Fibroblast of lung (primary cell): ENCODE data around the gene AGO3. TPM values are rescaled to one million over a fixed set of nuclear protein-coding genes. Genes with fewer than 3 reads are reported as not detected.

Experiments used
- DNase-seq, 2 donors: peaks; one replicate each; pipeline versions ENCODE4 v3.0.0 to v3.0.0-alpha.2; 2010; ENCODE audit warnings: low read depth in 2 of 2
- H2AFZ ChIP-seq: 2 replicates; pipeline ENCODE4 v1.5.1; 2012; ENCODE audit warnings: low read length, control low read depth, inconsistent platforms
- H3K27ac ChIP-seq: 2 replicates; pipeline ENCODE4 v1.5.1; 2011; ENCODE audit warnings: low read length, control low read depth; ENCODE audit not compliant: insufficient read depth
- H3K27me3 ChIP-seq: 2 replicates; pipeline ENCODE4 v1.5.1; 2011; ENCODE audit warnings: mild to moderate bottlenecking, low read length; ENCODE audit not compliant: control insufficient read depth, insufficient read depth
- H3K36me3 ChIP-seq: 2 replicates; pipeline ENCODE4 v1.5.1; 2011; ENCODE audit warnings: low read length; ENCODE audit not compliant: control insufficient read depth, insufficient read depth
- H3K4me1 ChIP-seq: 2 replicates; pipeline ENCODE4 v1.5.1; 2011; ENCODE audit warnings: low read length; ENCODE audit not compliant: control insufficient read depth, insufficient read depth; ENCODE audit errors: extremely low read depth
- H3K4me2 ChIP-seq: 2 replicates; pipeline ENCODE4 v1.5.1; 2011; ENCODE audit warnings: low read length, control low read depth; ENCODE audit not compliant: insufficient read depth; ENCODE audit errors: extremely low read depth
- H3K4me3 ChIP-seq, 4 experiments: fragments of 200-600 bp in 1 of 4; sonication (generic) in 1 of 4; replicated peaks in 1 of 4; 2 replicates each; pipeline ENCODE4 v1.5.1; 2011 to 2016; ENCODE audit warnings: low read length in 4 of 4, low read depth in 3 of 4, mild to moderate bottlenecking in 3 of 4, control low read depth in 2 of 4, inconsistent platforms in 1 of 4, mixed read lengths in 1 of 4; ENCODE audit not compliant: insufficient read depth in 1 of 4; ENCODE audit errors: control extremely low read depth in 1 of 4
- H3K79me2 ChIP-seq: 2 replicates; pipeline ENCODE4 v1.5.1; 2012; ENCODE audit warnings: mild to moderate bottlenecking, low read length, inconsistent platforms; ENCODE audit not compliant: control insufficient read depth, insufficient read depth
- H3K9ac ChIP-seq: 2 replicates; pipeline ENCODE4 v1.5.1; 2011; ENCODE audit warnings: mild to moderate bottlenecking, low read length, control low read depth; ENCODE audit not compliant: insufficient read depth
- H3K9me3 ChIP-seq: 2 replicates; pipeline ENCODE4 v1.5.1; 2012; ENCODE audit warnings: low read depth, low read length; ENCODE audit not compliant: control insufficient read depth, insufficient read depth
- H4K20me1 ChIP-seq: 2 replicates; pipeline ENCODE4 v1.5.1; 2011; ENCODE audit warnings: low read length; ENCODE audit not compliant: control insufficient read depth, insufficient read depth; ENCODE audit errors: extremely low read depth
- CTCF ChIP-seq, 2 donors: IDR thresholded peaks in 1 of 2; conservative IDR thresholded peaks in 1 of 2; 1 replicate in 1 of 2; 2 replicates in 1 of 2; pipeline ENCODE4 v1.5.1; 2011 to 2012; ENCODE audit warnings: low read length in 2 of 2, control low read depth in 1 of 2, inconsistent platforms in 1 of 2, low read depth in 1 of 2, mild to moderate bottlenecking in 1 of 2
- EZH2 ChIP-seq: IDR thresholded peaks from 2 replicates; pipeline ENCODE4 v1.5.1; 2012; ENCODE audit warnings: low read length, control low read depth, mild to moderate bottlenecking; ENCODE audit errors: missing control alignments
- polyA plus RNA-seq, 2 donors: library from polyadenylated mRNA; depleted of rRNA in 1 of 2; stranded (reverse) in 1 of 2; unstranded in 1 of 2; fragments of >200 nt; gene quantifications; 2 replicates each; pipeline ENCODE4 v1.2.1, GENCODE V29; 2011 to 2012; ENCODE audit warnings: missing spikeins in 1 of 2
- total RNA-seq: library from RNA; depleted of rRNA; stranded (reverse); fragments of >200 nt; gene quantifications from 2 replicates; pipeline ENCODE4 v1.2.1, GENCODE V29; 2014

Gene AGO3
- total and polyA plus RNA-seq, 2 donors (not counting 1 experiment from before 2014, with no cell fraction given), result 12.9 to 19.6 TPM

DNA sequence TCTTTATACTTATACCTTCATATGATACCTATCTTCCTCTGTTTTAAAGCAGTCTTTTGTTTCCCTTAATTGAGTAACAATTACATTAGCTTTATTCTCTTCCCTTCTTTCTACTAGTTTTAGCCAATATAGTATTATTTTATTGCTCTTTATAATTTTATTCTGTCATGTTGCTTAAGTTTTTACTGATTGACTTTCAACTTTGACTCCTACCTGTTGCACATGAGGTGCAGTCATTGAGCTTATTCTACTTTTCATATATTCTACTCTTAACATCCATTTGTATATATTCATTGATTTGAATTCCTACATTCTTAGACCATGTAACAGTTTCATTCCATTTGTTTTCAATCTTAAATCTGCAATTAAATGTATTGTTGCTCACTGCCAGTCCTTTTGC lies 49.2 kb downstream of the AGO3 start:
- no peak for DNase-seq
- no peak overlapping the region for H3K4me3 ChIP-seq
- no peak overlapping the region for H2AFZ ChIP-seq
- H3K79me2 ChIP-seq, result no peaks in the 10 kb centered on the region
- no peak for TF ChIP-seq EZH2
- H3K27me3 ChIP-seq, result no peaks in the 10 kb centered on the region
- no peak overlapping the region for H3K27ac ChIP-seq
- no peaks in the 10 kb centered on the region for H3K4me1 ChIP-seq
- no peak overlapping the region for H3K4me2 ChIP-seq
- no peaks in the 10 kb centered on the region for H3K36me3 ChIP-seq
- H4K20me1 ChIP-seq, result no peaks in the 10 kb centered on the region
- H3K9ac ChIP-seq, result no peak overlapping the region
- no peaks in the 10 kb centered on the region for H3K9me3 ChIP-seq

DNA sequence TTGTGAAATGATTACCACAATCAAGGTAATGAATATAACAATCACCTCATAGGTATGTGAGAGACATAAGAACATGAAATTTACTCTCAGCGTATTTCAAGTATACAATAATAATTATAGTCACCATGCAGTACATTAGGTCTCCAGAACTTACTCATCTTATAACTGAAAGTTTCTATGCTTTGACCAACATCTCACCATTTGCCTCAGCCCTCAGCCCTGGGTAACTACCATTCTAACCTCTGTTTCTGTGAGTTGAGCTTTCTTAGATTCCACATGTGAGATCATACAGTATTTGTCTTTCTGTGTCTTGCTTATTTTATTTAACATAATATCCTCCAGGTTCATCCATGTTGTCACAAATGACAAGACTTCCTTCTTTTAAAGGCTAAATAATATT lies 57.3 kb downstream of the AGO3 start:
- H3K4me3 ChIP-seq, result no peak overlapping the region

DNA sequence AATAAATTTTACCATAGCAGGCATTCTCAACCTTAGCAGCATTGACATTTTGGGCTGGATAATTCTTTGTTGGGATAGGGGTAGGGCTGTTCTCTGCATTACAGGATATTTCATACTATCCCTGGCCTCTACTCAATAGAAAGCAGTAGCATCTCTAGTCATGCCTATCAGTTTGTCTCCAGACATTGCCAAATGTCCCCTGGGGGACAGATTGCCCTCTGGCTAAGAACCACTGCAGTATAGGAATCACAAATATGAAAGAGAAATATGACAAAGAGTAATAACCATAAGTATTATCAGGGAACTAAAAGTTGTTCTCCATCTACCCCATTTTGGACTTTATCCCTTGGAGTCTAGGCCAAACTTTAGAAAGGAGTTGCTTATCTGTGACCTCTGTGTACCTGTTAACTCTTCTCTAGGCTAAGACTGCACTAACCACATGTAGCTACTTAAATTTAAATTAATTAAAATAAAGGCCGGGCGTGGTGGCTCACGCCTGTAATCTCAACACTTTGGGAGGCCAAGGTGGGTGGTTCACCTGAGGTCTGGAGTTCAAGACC lies 76.1 kb downstream of the AGO3 start:
- Histone ChIP-seq H3K27ac (no peak overlapping the region), H2AFZ (no peak overlapping the region), H3K36me3 (no peaks in the 10 kb centered on the region), H3K79me2 (no peaks in the 10 kb centered on the region), H3K9ac (no peak overlapping the region), H4K20me1 (no peaks in the 10 kb centered on the region), H3K9me3 (no peaks in the 10 kb centered on the region), H3K4me3 (no peak overlapping the region), H3K27me3 (no peaks in the 10 kb centered on the region), H3K4me2 (no peak overlapping the region), H3K4me1 (no peaks in the 10 kb centered on the region)
- no peak for TF ChIP-seq CTCF (conservative IDR thresholded peaks at IDR 0.05 in 1 of 2, IDR thresholded peaks at IDR 0.05 in 1 of 2; ENCODE audit: low read depth in 1 of 2, low read length in 2 of 2)
- no peak for TF ChIP-seq EZH2
- no peak for DNase-seq

More for the DNA sequence above, 57.3 kb downstream of the AGO3 start:
- H4K20me1 ChIP-seq, result no peaks in the 10 kb centered on the region
- no peaks in the 10 kb centered on the region for H3K9me3 ChIP-seq
- DNase-seq, result no peak
- H3K4me2 ChIP-seq, result no peak overlapping the region
- H3K4me1 ChIP-seq, result no peaks in the 10 kb centered on the region
- H3K27ac ChIP-seq, result no peak overlapping the region
- TF ChIP-seq EZH2, result no peak
- no peak for TF ChIP-seq CTCF (conservative IDR thresholded peaks at IDR 0.05 in 1 of 2, IDR thresholded peaks at IDR 0.05 in 1 of 2; ENCODE audit: low read depth in 1 of 2, low read length in 2 of 2)
- no peaks in the 10 kb centered on the region for H3K36me3 ChIP-seq
- no peaks in the 10 kb centered on the region for H3K27me3 ChIP-seq
- H2AFZ ChIP-seq, result no peak overlapping the region
- H3K9ac ChIP-seq, result no peak overlapping the region
- H3K79me2 ChIP-seq, result no peaks in the 10 kb centered on the region
